Glutamatergic neuron (in vitro differentiated cells): ENCODE measurements around the gene POC1A. TPM values are rescaled to one million over a fixed set of nuclear protein-coding genes. Genes with fewer than 3 reads are reported as not detected.

Experiments
- DNase-seq: peaks from one replicate; pipeline ENCODE4 v3.0.0; 2022
- H3K27ac Mint-ChIP-seq: one replicate; pipeline ENCODE4 v1.8.0; 2020; ENCODE audit warnings: mild to moderate bottlenecking, mixed read lengths, inconsistent platforms; ENCODE audit not compliant: unreplicated experiment
- H3K27me3 Mint-ChIP-seq: one replicate; pipeline ENCODE4 v1.8.0; 2020; ENCODE audit warnings: mild to moderate bottlenecking, moderate library complexity, mixed read lengths, inconsistent platforms; ENCODE audit not compliant: unreplicated experiment
- H3K36me3 Mint-ChIP-seq: one replicate; pipeline ENCODE4 v1.8.0; 2020; ENCODE audit warnings: mild to moderate bottlenecking, mixed read lengths, inconsistent platforms; ENCODE audit not compliant: unreplicated experiment
- H3K4me1 Mint-ChIP-seq: one replicate; pipeline ENCODE4 v1.8.0; 2020; ENCODE audit warnings: mild to moderate bottlenecking, low read depth, mixed read lengths, inconsistent platforms; ENCODE audit not compliant: unreplicated experiment
- H3K4me3 Mint-ChIP-seq: one replicate; pipeline ENCODE4 v1.8.0; 2020; ENCODE audit warnings: mild to moderate bottlenecking, mixed read lengths, inconsistent platforms; ENCODE audit not compliant: unreplicated experiment
- H3K9me3 Mint-ChIP-seq: one replicate; pipeline ENCODE4 v1.8.0; 2020; ENCODE audit warnings: mild to moderate bottlenecking, moderate library complexity, mixed read lengths, inconsistent platforms; ENCODE audit not compliant: unreplicated experiment
- CTCF ChIP-seq: fragments of 200-600 bp; sonication (generic); IDR thresholded peaks from one replicate; pipeline ENCODE4 v1.5.0; 2021; ENCODE audit not compliant: partially characterized antibody, unreplicated experiment
- total RNA-seq: library from RNA; stranded (reverse); fragmentation: NEBNext Ultra II Directional; extraction: Animal tissue kit (Norgen Biotek cat#: 25700); gene quantifications from one replicate; pipeline ENCODE4 v1.2.1, GENCODE V29; 2021; ENCODE audit not compliant: unreplicated experiment

The POC1A gene
- total RNA-seq, 1 donor from 2014 or later, result 3.2 TPM

DNA sequence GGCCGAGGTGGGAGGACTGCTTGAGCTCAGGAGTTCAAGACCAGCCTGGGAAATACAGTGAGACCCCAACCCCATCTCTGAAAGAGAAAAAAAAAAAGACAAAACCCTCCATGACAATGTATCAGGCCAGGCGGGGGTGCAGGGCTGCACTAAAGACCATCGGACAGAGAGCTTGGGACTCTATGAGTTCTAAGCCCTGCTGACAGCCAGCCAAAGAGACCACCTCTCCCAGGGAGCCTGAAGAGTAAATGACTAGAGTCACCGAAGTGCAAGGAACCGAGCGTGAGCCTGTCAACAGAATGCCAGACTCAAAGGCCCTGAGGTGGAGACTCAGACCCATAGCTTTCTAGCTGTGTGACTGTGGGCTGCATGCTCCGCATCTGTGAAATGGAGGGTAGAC, 12.5 kb downstream of the POC1A start:
- no peak overlapping the region for H3K27ac Mint-ChIP-seq
- no peaks in the 10 kb centered on the region for H3K36me3 Mint-ChIP-seq

GRCh38 chr3:52140769-52141168, 13.5 kb downstream of the POC1A start:
- no peak overlapping the region for H3K27ac Mint-ChIP-seq
- no peak for DNase-seq
- no peak overlapping the region for H3K4me3 Mint-ChIP-seq
- no peaks in the 10 kb centered on the region for H3K4me1 Mint-ChIP-seq
- TF ChIP-seq CTCF, result no peak
- H3K36me3 Mint-ChIP-seq, result no peaks in the 10 kb centered on the region
- H3K27me3 Mint-ChIP-seq, result peaks cover 11% of the 10 kb centered on the region
- H3K9me3 Mint-ChIP-seq, result peaks cover 4% of the 10 kb centered on the region

More for the DNA sequence above, 12.5 kb downstream of the POC1A start:
- Mint-ChIP-seq H3K4me1 (no peaks in the 10 kb centered on the region), H3K27me3 (peaks cover 11% of the 10 kb centered on the region), H3K9me3 (peaks cover 4% of the 10 kb centered on the region), H3K4me3 (no peak overlapping the region)
- no peak for DNase-seq
- TF ChIP-seq CTCF, result no peak

DNA sequence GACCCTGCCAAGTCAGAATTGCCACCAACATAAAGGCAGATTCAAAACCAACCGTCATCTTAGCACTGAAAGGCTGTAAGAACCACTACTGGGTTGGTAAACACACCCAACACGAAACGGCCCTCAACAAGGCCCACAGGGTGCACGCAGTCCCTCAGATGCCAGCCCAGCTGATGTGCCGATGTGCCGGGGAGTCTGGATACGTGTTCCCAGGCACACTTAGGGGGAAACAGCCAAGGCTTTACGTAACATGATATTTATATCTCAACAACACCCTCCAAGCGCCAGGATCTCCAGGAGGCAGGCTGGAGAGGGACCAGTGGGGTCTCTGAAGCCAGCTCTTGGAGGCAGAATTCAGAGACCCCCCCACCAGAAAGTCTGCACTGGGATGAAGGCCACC, 14.2 kb downstream of the POC1A start:
- no peak for TF ChIP-seq CTCF
- H3K4me3 Mint-ChIP-seq, result no peak overlapping the region
- peaks cover 11% of the 10 kb centered on the region for H3K27me3 Mint-ChIP-seq
- peaks cover 2% of the 10 kb centered on the region for H3K9me3 Mint-ChIP-seq
- no peak overlapping the region for H3K27ac Mint-ChIP-seq
- H3K36me3 Mint-ChIP-seq, result no peaks in the 10 kb centered on the region
- H3K4me1 Mint-ChIP-seq, result no peaks in the 10 kb centered on the region
- no peak for DNase-seq

DNA sequence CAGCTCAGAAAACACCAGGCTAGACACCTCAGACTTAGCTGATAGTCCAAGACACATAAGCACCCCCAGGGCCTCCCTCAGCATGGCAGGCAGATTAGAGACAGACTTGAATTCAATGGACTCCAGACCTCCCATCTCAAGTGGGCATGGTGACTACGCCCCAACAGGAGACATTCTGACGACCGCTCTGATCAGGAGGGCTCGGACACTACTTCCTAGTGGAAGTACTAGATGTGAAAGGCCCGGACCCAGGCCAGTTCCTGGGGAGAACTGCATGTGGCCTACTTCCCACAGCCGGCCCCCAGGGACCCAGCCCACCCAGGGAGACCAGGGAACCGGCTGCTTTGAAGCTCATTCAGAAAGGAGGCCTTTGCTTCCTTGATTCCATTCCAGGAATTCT, 16.9 kb downstream of the POC1A start:
- Mint-ChIP-seq H3K9me3 (no peaks in the 10 kb centered on the region), H3K36me3 (no peaks in the 10 kb centered on the region), H3K4me3 (peak overlapping the region; percentile 11), H3K27ac (no peak overlapping the region), H3K4me1 (no peaks in the 10 kb centered on the region), H3K27me3 (peaks cover 6% of the 10 kb centered on the region)
- DNase-seq, result no peak
- no peak for TF ChIP-seq CTCF

GRCh38 chr3:52136513-52136912, 17.7 kb downstream of the POC1A start:
- H3K4me3 Mint-ChIP-seq, result no peak overlapping the region
- no peak overlapping the region for H3K27ac Mint-ChIP-seq
- DNase-seq, result no peak
- no peak for TF ChIP-seq CTCF
- H3K4me1 Mint-ChIP-seq, result no peaks in the 10 kb centered on the region
- H3K9me3 Mint-ChIP-seq, result no peaks in the 10 kb centered on the region
- H3K36me3 Mint-ChIP-seq, result no peaks in the 10 kb centered on the region
- peaks cover 7% of the 10 kb centered on the region for H3K27me3 Mint-ChIP-seq
